NCI-H460 (cell line): ENCODE data around the gene LDLRAD2. TPM values are rescaled to one million over a fixed set of nuclear protein-coding genes. Genes with fewer than 3 reads are reported as not detected.
"Not testable (repeated sequence)": the region's sequence is repeated elsewhere in the genome, so short reads cannot be mapped to it uniquely, and the experiment has no call there.

Experiments
- DNase-seq: peaks from one replicate; pipeline ENCODE4 v3.0.0-alpha.2; 2016; ENCODE audit warnings: low read depth; ENCODE audit errors: extremely low read depth
- polyA plus RNA-seq: library from polyadenylated mRNA; depleted of rRNA; stranded (reverse); fragments of >200 nt; gene quantifications from 2 replicates; pipeline ENCODE4 v1.2.3, GENCODE V29; 2014; cell fraction: nucleus; rRNA removed
- total RNA-seq: library from RNA; depleted of rRNA; stranded (reverse); fragments of >200 nt; shearing (Covaris generic); gene quantifications from 2 replicates; pipeline ENCODE4 v1.2.3, GENCODE V29; 2014; rRNA removed

The LDLRAD2 gene, protein sequence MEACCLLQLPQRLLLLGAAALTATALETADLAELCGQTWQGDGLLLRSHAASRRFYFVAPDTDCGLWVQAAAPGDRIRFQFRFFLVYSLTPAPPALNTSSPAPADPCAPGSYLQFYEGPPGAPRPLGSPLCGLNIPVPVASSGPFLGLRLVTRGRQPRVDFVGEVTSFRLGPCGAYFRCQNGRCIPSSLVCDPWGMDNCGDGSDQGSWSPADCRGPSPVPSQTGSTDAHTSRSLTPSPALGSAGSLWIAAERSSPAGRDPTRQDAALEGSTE
- not detected in 2 replicates for total RNA-seq
- polyA plus RNA-seq = not detected in 2 replicates

DNA sequence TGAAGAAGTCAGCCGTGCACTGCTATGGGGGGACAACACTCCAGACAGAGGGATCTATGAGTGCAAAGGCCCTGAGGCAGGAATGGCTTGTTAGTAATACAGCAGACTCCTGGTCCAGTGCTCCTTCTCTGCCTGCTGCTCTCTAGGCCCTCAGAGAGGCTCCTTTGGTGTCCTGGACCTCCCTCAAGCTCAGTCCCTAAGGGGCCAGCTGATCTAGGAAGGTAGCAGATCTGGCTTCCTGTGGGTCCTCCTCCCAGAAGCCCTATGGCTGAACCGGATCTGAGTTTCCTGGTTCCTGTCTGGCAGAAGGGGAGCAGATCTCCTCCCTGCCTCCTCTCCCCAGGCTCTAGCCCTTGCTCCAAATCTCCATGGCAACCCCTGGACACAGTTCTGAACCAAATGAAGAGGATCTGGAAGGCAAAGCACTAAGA lies at the start of gene LDLRAD2:
Gene LDLRAD2 (plus strand): TSS at position 391 of the 431 bp plus-strand sequence. CDS start 187 bp downstream, outside the sequence.
- no peak for DNase-seq

DNA sequence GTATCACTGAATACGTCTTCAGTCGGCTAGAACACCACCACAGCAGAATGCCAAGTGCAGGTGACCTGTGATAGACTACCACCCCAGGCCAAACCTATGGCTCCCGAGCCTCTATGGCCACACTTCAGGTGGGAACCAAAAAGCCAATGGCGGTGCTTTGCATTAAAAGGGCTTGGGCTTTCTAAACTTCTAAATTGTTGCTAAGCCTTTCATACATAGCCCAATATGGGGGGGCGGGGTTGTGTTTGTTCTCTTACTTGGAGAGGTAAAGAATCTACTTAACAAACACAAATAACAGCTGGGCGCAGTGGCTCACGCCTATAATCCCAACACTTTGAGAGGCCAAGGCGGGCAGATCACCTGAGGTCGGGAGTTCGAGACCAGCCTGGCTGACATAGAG lies 48.8 kb upstream of the LDLRAD2 start:
- DNase-seq = no peak

DNA sequence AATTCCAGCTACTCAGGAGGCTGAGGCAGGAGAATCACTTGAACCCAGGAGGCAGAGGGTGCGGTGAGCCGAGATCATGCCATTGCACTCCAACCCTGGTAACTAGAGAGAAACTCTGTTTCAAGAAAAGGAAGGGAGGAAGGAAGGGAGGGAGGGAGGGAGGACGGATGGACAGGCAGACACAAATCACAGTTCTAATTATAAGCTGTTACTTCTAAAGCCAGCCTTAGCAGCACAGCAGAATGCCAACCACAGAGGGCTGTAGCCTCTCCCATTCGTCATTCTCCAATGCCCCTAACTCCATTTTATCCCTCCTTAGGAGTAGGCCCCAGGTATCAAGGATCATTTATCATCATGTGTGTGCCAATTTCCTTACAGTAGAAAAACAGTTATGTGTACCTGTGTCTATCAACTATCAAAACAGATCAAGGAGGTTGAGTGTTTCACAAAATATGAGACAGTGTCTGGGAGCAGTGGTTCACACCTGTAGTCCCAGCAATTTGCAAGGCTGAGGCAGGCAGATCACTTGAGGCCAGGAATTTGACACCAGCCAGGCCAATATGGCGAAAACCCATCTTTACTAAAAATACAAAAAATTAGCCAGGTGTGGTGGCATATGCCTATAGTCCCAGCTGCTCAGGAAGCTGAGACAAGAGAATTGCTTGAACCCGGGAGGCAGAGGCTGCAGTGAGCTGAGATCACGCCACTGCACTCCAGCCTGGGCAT lies 48.2 kb upstream of the LDLRAD2 start:
- DNase-seq = no peak

DNA sequence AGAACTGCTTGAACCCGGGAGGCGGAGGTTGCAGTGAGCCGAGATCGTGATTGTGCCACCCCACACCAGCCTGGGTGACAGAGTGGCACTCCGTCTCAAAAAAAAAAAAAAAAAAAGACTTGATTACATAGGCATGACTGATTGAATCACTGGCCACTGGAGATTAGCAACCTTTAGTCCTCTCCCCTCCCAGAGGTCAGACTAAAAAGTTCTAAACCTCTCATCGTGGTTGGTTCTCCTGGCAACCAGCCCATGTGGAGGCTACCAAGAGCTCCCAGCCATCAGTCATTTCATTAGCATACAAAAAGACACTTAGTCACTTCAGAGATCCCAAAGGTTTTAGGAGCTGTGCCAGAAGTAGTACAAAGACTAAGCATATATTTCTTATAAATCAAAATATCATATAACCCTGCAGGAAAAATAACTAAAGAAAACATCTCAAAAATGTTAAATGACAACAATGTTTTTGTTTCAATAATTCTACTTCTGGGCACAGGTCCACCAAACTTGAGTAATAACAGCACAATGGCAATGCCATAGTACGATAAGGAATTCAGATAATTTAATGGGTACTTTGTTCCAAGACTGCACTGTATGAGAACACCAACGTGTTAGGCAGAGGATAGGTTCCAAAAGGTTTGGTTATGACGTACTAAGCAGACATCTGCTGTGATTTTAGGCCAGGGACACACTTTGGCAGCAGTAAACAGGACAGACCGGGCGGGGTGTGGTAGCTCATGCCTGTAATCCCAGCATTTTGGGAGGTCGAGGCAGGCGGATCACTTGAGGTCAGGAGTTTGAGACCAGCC lies 47.2 kb upstream of the LDLRAD2 start:
- DNase-seq = no peak

DNA sequence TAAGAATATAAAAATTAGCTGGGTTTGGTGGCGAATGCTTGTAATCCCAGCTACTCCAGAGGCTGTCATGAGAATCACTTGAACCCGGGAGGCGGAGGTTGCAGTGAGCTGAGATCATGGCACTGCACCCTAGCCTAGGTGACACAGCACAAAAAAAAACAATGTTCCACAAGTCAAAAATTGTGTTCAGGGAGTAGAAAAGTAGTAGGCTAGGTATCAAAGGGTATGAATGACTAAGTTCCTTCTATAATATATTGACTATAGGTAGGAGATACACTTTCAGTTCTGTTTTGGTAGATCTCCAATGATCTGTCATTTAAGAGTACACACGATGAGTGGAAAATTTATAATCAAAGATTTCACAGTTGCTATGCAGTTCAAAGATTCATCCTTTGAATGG lies 45.9 kb upstream of the LDLRAD2 start:
- DNase-seq = no peak

DNA sequence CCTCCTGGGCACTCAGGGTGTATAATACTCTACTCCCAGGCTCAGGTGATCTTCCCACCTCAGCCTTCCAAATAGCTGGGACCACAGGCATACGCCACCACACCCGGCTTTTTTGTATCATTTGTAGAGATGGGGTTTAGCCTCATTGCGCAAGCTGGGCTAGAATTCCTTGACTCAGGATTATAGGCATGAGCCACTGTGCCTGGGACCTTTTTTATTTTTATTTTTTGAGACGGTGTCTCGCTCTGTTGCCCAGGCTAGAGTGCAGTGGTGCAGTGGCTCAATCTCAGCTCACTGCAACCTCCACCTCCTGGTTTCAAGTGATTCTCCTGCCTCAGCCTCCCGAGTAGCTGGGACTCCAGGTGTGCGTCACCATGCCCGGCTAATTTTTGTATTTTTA lies 45.0 kb upstream of the LDLRAD2 start:
- DNase-seq = not testable (repeated sequence)

DNA sequence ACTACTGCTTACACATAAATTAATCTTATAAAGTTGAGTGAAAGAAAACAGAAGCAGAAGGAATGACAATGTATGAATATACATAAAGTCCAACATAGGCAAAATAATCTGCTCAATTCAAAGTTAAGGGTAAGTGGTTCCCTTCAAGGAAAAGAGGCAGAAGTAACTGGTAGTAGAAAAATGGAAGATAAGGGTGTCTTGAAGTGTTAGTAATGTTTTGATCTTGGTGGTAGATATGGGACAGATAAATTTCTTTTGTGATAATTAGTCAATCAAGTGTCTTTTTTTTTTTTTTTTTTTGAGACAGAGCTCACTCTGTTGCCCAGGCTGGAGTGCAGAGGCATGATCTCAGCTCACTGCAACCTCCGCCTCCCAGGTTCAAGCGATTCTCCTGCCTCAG lies 41.9 kb upstream of the LDLRAD2 start:
- no peak for DNase-seq

DNA sequence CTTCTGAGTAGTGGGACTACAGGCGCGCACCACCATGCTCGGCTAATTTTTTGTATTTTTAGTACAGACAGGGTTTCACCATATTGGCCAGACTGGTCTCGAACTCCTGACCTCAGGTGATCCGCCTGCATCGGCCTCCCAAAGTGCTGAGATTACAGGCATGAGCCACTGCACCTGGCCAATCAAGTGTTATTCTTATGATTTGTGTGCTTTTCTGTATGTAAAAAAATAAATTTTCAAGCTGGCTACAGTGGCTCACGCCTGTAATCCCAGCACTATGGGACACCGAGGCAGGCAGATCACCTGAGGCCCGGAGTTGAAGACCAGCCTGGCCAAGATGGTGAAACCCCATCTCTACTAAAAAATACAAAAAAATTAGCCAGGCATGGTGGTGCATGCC lies 41.5 kb upstream of the LDLRAD2 start:
- not testable (repeated sequence) for DNase-seq

DNA sequence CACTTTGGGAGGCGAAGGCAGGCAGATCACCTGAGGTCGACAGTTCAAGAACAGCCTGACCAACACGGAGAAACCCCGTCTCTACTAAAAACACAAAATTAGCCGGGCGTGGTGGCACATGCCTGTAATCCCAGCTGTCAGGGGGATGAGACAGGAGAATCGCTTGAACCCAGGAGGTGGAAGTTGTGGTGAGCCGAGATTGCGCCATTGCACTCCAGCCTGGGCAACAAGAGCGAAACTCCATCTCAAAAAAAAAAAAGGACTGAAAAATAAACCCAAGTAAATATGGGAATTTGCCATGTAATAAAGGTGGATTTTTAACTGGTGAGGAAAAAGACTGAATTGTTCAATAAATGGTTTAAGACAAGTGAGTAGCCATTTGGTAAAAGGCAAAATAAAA lies 40.4 kb upstream of the LDLRAD2 start:
- not testable (repeated sequence) for DNase-seq

DNA sequence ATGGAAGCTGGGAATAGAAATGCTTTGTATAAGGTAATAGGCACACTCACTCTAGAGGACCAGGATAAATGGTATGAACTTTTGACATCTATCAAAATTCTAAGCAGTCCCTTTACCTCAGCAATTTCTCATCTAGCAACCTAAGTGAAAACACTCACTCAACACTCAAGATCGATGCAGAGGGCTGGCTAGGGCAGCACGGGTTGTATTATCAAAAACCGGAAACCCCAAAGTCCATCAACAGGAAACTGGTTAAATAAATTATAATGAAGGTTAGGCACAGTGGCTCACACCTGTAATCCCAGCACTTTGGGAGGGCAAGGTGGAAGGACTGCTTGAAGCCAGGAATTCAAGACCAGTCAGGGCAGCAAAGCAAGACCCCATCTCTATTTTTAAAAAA lies 38.5 kb upstream of the LDLRAD2 start:
- no peak for DNase-seq

DNA sequence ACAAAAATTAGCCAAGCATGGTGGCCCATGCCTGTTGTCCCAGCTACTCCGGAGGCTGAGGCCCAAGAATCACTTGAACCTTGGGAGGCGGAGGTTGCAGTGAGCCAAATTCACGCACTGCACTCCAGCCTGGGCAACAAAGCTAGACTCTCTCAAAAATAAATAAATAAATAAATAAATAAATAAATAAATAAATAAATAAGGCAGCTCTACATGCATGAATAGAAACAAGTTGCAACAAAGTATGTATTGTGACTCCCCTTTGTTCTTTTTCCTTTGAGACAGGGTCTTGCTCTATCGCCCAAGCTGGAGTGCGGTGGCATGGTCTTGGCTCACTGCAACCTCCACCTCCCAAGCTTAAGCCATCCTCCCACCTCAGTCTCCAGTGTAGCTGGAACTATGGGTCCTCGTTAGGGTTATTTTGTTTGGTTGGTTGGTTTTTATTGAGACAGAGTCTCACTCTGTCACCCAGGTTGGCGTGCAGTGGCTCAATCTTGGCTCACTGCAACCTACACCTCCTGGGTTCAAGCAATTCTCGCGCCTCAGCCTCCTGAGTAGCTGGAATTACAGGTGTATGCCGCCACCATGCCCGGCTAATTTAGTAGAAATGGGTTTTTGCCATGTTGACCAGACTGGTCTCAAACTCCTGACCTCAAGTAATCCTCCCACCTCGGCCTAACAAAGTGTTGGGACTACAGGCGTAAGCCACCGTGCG lies 37.1 kb upstream of the LDLRAD2 start:
- no peak for DNase-seq

DNA sequence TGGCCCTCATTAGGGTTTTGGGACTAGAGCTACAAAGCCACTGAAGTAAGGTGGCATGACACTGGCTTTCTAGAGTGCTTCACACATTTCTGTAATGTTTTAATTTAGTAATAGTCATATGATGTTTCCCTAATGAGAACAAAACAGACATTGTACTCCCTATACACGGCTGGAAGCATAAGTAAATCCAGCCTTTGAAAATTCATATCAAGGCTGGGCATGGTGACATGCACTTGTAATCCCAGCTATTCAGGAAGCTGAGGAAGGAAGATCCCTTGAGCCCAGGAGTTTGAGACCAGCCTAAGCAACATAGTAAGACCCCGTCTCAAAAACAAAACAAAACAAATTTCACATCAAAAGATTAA lies 36.5 kb upstream of the LDLRAD2 start:
- no peak for DNase-seq

DNA sequence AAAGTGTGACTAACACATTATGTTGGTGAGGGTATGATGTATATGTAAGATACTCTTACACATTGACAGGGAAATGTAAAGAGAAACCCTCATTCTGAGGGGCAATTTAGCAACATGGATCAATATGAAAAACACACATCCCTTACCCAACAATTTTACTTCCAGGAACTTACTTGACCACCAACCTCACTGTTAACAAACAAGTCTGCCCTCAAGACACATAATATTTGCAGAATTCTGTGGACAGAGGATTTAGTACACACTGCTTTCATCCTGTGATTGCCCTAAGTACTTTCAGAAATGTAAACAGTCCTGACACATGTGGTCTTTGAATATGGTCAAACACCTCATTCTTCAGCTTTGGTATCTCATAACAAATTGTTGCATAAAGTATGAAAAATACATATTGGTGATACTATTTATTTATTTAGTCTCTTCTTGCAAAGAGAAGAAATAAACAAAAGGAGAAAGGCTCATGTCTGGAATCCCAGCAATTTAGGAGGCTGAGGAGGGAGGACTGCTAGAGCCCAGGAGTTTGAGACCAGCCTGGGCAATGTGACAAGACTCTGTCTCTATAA lies 36.0 kb upstream of the LDLRAD2 start:
- peak; percentile 41 for DNase-seq

DNA sequence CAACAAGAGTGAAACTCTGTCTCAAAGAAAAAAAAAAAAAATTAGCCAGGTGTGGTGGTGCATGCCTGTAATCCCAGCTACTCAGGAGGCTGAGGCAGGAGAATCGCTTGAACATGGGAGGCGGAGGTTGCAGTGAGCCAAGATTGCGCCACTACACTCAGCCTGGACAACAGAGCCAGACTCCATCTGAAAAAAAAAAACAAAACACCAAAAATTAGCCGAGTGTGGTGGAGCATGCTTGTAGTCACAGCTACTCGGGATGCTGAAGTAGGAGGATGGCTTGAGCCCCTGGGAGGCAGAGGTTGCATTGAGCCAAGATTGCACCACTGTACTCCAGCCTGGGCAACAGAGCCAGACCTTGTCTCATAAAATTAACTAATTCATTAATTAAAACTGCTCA lies 35.1 kb upstream of the LDLRAD2 start:
- DNase-seq = not testable (repeated sequence)

DNA sequence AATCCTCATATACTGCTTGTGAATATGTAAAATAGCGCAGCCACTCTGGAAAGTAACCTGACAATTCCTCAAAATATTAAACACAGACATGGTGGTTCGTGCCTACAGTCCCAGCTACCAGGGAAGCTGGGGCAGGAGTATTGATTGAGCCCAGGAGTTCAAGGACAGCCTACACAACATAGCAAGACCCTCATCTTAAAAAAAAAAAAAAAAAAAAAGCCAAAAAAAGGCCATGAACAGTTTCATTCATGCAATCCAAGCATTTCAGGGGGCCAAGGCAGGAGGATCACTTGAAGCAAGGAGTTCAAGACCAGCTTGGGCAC lies 33.7 kb upstream of the LDLRAD2 start:
- no peak for DNase-seq

DNA sequence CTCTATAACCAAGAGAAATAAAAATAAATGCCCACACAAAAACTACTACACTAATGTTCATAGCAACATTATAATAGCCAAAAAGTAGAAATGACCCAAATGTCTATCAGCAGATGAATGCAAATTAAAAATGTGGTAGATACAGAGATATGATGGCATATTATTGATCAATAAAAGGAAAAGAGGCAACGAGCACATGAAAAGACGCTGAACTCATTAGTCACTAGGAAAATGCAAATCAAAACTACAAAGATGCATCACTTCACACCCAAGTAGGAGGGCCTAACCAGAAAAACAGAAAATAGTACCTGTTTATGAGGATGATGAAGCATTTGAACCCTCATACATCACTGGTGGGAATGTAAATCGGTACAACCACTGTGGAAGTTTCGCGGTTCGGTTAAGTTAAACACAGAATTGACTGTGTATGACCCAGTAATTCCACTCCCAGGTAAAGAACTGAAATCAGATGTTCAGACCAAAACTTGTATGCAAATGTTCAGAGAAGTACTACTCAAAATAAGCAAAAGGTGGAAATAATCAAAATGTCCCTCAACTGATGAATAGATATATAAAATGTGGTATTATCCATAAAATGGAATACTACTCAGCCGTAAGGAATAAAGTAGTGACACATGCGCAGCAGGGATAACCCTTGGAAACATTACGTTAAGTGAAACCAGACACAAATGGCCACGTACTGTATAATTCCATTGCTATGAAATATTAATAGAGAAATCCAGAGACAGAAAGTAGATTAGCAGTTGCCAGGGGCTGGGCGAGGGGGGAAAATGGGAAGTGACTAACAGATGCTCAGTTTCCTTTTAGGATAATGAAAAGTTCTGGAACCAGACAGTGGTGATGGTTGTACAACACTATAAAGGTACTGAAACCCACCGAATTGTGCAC lies 32.2 kb upstream of the LDLRAD2 start:
- DNase-seq = no peak

DNA sequence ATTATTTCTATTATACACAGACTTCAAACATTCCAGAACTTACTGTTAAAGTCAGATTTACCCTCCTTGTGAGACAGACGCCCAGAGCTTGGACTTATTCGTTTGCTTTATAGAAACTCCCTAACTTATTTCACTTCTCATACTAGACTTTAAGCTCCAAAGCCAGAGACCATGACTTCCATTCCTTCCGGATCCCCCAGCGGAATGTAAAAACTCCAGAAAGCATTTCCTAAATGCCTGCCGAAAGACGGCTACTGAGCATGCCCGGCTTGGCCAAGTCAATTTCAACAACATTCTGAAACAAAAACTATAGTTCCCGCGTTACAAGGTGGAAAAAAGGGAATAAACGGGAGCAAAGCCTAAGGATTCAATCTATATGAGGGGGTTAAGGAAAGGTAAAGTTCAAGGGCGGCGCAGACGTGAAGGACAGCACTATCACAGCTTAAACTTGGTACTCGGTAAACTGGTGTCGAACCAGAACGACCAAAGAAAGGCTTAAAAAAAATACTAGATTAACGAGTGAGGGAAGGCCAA lies 30.2 kb upstream of the LDLRAD2 start:
- DNase-seq = no peak

DNA sequence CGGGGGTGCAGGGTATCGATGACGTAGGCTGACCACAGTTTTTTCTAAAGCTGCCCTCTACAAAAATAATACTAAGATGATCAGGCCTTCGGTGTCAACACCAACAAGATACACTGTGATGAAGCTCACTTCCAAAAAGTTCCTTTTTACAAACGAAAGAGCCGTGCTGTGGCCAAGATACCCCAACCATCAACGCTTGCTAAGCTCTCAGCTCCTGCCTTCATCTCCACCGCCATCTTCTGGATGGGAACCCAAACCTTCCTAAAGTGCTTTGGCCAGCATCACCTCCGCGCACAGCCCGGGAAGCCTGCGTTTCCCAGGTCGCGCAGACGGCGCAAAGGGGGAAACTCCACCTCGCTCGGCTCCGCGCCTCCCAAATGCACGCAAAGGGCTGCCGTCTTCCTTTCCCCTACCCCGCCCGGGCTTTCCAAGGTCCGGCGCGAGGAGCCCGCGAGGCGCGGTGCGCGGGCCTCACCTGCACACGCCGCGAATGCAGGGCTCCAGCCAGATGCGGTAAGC lies 29.7 kb upstream of the LDLRAD2 start:
- DNase-seq = no peak
